ENCODE measurements around the gene UMPS. TPM values are rescaled to one million over a fixed set of nuclear protein-coding genes. Genes with fewer than 3 reads are reported as not detected.

UMPS gene
- total RNA-seq, 1 donor from 2014 or later = 28.7 TPM

DNA sequence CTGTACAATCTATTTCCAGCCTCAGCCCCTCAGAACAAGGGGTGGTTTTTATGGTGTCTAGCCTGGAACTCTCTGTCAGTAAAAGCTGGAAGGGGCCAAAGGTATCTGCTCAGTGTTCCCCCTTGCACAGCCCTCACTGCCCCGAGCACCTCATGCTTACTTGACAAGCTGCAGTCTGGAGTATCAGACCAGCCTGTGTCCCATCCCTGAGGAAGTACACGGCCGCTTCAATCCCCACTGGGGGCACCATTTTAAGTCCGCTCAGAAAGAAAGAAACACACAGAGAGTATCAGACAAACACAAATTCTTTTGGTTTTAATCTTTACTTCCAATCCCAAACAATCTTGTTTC, 32.4 kb downstream of the UMPS start:
- no peak overlapping the region for H3K4me3 ChIP-seq (ENCODE audit: low read depth, low read length)
- TF ChIP-seq, protein P1, sequence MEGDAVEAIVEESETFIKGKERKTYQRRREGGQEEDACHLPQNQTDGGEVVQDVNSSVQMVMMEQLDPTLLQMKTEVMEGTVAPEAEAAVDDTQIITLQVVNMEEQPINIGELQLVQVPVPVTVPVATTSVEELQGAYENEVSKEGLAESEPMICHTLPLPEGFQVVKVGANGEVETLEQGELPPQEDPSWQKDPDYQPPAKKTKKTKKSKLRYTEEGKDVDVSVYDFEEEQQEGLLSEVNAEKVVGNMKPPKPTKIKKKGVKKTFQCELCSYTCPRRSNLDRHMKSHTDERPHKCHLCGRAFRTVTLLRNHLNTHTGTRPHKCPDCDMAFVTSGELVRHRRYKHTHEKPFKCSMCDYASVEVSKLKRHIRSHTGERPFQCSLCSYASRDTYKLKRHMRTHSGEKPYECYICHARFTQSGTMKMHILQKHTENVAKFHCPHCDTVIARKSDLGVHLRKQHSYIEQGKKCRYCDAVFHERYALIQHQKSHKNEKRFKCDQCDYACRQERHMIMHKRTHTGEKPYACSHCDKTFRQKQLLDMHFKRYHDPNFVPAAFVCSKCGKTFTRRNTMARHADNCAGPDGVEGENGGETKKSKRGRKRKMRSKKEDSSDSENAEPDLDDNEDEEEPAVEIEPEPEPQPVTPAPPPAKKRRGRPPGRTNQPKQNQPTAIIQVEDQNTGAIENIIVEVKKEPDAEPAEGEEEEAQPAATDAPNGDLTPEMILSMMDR (conservative IDR thresholded peaks at IDR 0.05; ENCODE audit: low read depth, low read length) = no peak
- DNase-seq (ENCODE audit: low read depth) = no peak

DNA sequence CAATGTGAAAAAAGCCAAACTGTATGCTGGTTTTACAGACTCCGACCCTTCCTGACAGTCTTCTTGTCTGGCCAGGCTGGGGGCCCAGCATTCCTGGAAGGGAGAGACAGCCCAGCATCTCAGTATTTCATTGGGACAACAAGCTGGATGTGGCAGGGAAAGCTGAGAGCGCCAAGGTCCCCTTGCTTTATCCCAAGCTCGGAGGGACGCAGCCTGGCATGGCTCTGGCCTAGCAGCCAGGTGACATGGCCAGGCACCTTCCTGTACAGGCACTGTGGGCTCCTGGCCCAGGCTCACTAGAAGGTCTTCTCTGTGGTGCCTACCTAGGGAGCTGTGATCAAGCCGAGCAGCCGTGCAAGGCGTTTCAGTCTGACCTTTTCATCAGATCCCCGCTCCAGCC, 33.0 kb downstream of the UMPS start:
- TF ChIP-seq, protein P1 (conservative IDR thresholded peaks at IDR 0.05; ENCODE audit: low read depth, low read length) = no peak
- no peak for DNase-seq (ENCODE audit: low read depth)

DNA sequence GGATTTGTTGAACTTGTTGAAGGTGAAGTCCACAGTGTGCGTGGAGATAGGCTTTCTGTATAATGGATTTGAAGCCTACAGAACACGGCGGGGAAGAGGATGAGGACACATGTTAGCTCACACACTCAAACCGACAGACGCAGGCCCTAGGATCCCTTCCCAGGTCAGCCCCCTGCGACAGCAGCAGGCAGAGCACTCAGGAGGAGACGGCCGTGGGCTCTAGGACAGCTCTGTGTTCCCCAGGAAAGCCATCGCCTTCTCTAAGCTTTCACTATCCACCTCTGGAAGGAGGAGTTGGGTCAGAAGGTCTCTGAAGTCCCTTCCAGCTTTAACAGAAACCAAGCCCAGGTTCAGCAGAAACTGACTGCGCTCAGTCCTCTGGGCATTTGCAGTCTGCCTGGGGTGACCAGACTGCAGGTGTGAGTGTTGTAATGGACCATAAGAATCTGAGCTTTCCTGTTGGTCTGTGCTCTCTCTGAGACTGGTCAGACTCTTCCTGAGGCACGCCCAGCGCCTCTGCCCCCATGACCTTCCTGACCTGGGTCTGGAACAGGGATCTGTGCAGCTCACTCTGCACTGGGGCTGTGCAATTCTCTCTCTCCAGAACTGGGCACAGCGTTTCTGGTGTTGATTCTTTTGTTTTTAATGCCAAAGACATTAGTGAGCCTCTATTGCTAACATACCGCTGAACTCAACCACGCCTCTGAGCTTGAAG, 33.5 kb downstream of the UMPS start:
- H3K4me3 ChIP-seq (ENCODE audit: low read depth, low read length) = no peak overlapping the region
- no peak for DNase-seq (ENCODE audit: low read depth)
- TF ChIP-seq, protein P1 (conservative IDR thresholded peaks at IDR 0.05; ENCODE audit: low read depth, low read length) = no peak

More for the DNA sequence above, 33.0 kb downstream of the UMPS start:
- H3K4me3 ChIP-seq (ENCODE audit: low read depth, low read length) = no peak overlapping the region

DNA sequence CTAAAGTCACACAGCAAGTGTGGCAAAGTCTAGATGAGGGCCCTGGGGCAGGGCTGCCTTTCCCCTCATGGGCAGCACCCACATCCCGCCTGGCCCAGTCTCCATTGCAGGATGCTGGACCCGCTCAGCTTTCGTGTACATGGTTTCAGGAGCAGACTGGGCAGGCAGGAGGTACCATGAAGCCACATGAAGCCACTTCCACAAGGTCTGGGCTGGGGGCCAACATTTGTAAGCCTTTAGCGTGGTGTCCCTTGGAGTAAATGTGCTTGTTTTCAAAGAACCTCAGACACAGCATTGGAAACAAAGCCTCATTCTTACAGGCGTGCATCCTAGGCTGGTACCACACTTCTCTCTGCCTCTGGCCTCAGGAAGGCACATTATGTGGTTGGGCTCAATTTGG, 34.5 kb downstream of the UMPS start:
- TF ChIP-seq, protein P1 (conservative IDR thresholded peaks at IDR 0.05; ENCODE audit: low read depth, low read length) = no peak
- no peak overlapping the region for H3K4me3 ChIP-seq (ENCODE audit: low read depth, low read length)
- no peak for DNase-seq (ENCODE audit: low read depth)

DNA sequence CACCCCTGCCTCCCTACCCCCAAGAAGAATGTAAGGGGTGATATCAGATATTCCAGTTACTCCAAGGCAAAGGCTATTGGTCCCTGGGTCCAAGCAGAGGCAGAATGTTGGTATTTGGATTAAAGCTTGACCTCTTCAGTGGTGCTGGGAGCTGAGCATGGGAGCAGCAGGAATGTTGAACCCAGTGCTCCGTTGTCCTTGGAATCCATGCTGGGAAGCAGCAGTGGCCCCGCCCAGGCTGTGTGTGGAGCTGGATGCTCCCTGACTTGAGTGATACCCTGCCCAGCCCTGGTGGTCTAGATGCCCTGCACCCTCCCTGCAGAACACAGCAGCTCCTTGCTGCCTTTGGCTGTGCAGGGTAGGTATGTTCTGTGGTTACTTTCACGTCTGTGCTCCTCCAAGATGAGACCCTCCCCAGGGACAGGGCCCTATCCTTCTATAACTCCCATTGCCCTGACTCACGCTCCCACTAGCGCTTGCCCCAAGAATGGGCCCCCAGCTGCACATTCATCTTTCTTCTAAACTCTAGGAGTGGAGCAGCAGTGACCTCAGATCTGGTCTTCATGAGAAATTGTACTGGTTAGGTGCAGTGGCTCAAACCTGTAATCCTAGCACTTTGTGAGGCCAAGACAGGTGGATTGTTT, 35.1 kb downstream of the UMPS start:
- no peak for DNase-seq (ENCODE audit: low read depth)
- TF ChIP-seq, protein P1 (conservative IDR thresholded peaks at IDR 0.05; ENCODE audit: low read depth, low read length) = no peak
- no peak overlapping the region for H3K4me3 ChIP-seq (ENCODE audit: low read depth, low read length)

DNA sequence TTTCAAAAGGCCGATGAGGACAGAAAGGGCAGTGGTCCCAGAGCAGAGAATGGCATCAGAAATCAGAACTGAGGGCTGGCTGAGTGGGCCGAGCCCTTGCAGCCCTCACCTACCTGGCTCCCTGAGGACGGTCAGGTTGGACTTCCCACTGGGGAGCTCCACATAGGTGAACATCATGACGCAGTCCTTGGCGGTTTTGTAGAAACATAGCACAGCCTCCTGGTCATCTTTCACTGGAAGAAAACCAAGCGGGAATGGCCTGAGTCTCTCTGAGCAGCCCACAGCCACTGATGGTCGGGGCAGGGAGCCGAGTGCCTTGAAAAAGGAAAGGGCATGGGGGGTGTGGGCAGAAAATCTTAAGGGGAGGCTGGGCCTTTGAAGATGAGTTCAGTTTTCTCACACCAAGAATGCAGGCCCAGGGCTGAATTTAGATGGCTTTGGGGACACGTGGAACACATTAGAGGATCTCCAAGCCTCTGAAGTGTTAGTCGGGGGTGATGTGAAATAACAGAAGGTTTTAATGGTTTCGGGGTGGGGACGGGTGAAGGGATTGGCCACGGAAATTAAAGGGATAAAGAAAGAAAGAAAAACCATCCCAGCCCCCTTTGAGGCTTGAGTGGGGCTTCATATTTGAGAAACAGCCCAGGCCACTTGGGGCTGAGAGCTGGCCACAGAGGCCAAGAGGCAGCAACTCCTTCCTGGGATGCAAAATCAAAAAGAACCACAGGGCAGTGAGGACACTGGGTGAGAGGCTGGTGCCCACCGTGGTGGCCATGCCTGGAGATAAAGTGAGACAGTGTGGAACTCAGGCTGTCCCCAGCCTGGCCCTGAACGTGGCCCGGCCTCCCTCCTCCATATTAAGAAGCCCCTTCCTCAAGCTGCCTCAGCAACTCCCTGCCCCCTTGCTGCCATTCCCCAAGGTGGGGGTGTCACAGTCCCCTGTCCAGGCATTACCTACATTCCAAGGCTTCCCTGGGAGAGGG, 36.2 kb downstream of the UMPS start:
- DNase-seq (ENCODE audit: low read depth) = no peak
- H3K4me3 ChIP-seq (ENCODE audit: low read depth, low read length) = no peak overlapping the region
- TF ChIP-seq, protein P1 (conservative IDR thresholded peaks at IDR 0.05; ENCODE audit: low read depth, low read length) = no peak

Data from epithelial cell of proximal tubule (primary cell).